AG08395 (cell line): Measurements from ENCODE around the gene ZDHHC14.
"Not testable (repeated sequence)": the region's sequence is repeated elsewhere in the genome, so short reads cannot be mapped to it uniquely, and the experiment has no call there.

Experiments used
- DNase-seq: peaks from one replicate; pipeline ENCODE4 v3.0.0; 2012; ENCODE audit warnings: mixed read lengths, low spot score

ZDHHC14 gene

GRCh38 chr6:157380779-157381561, at the start of gene ZDHHC14:
Gene ZDHHC14, plus strand, starts transcription at chr6:157381190.
- DNase-seq = peak; percentile 88

GRCh38 chr6:157332813-157333212, 48.2 kb upstream of the ZDHHC14 start:
- DNase-seq = no peak

DNA sequence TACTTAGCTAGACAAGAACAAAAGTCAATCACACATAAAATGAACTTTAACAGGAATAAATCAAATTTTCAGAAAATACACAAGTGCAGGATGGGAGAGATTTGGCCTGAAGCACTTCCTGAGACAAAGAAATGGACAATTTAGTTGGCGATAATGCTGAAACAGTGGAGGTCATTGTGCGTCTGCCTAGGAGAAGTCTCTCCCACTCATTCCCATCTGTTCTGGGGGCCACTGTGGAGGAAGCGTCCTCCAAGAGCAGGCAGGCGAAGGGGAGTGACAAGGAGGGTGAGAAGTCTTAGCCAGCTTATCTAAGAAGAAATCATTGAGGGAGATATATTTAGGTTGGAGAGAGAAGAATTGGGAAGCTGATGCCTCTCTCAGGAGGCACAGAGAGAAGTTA, 47.5 kb upstream of the ZDHHC14 start:
- DNase-seq = no peak

GRCh38 chr6:157333956-157334355, 47.0 kb upstream of the ZDHHC14 start:
- DNase-seq = no peak

- DNase-seq = no peak
These were observed 45.2 kb upstream of the ZDHHC14 start for GRCh38 chr6:157335829-157336228.

GRCh38 chr6:157337276-157337675, 43.7 kb upstream of the ZDHHC14 start:
- DNase-seq = not testable (repeated sequence)

- no peak for DNase-seq
These were observed 43.2 kb upstream of the ZDHHC14 start for GRCh38 chr6:157337751-157338150.

DNA sequence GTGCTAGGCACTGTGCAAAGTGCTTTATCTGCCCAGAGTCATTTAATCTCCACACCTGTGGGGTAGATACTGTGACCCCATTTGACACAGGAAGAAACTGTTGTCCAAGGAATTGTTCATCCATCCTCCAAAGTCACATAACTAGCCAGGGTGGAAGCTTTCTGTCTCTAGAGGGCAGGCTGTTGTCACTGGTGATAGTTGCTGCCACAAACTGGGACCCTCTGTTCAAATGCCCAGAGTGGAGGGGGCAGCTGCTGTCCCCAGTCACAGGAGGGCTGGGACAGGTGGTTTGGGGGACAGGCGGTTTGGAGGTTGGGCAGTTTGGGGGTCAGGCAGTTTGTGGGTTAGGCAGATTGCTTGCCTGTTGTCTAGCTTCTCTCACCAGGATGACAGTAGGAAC, 41.6 kb upstream of the ZDHHC14 start:
- DNase-seq = no peak

- no peak for DNase-seq
These were observed 37.3 kb upstream of the ZDHHC14 start for GRCh38 chr6:157343732-157344131.

- DNase-seq = no peak
These were observed 34.6 kb upstream of the ZDHHC14 start for GRCh38 chr6:157346373-157346772.

DNA sequence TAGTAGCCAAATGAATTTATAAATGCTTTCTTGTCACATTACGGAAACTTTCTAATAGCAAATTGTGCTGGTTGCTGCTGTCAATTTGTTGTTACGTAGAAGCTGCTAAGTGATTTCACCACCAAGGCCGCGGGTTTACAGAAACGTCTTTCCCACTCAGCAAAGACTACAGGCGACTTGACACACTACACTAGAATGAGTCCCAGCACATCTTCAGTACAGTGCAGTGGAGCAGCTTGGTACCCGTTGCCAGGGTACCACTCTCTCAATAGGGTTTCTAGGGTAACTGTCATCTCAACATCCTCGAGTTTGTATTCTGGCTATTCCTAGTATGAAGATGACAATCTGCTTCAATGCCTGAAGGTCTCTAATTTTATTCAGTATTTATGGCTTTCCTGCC, 22.7 kb upstream of the ZDHHC14 start:
- DNase-seq = no peak

DNA sequence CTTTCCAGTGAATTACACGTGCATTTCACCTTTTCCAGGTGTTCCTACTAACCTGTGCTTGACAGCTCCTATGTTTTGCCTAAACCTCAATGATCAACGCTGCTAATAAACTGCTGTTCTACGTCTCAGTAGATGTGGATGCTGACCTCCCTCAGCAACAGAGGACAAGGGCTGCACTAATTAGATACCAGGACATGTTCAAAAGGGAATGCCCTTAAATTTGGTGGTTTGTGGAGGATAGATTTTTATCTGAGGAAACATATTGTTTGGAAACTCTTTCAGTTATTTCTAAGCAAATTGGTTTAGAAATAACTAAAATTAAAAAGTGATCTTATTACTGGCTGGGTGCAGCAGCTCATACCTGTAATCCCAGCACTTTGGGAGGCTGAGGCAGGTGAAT, 19.1 kb upstream of the ZDHHC14 start:
- DNase-seq = no peak

GRCh38 chr6:157364705-157365104, 16.3 kb upstream of the ZDHHC14 start:
- no peak for DNase-seq

DNA sequence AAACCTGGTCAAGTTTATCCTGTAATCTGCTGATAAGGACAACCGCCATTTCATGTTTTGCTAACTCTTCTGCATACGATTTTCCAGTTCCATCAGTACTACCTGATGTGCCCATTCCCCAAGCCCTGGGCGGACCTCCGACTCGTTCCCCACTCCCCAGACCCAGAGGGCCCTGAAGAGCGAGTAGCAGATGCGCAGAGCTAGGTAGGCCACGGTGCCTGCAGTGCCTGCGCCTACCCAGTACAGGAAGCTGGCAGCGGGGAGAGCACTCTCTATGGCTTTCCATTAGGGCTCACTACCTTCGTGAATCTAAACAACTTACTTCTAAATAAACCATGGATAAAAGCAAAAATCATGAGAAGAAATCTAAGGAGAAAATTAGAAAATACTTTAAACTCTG, 14.3 kb upstream of the ZDHHC14 start:
- no peak for DNase-seq

DNA sequence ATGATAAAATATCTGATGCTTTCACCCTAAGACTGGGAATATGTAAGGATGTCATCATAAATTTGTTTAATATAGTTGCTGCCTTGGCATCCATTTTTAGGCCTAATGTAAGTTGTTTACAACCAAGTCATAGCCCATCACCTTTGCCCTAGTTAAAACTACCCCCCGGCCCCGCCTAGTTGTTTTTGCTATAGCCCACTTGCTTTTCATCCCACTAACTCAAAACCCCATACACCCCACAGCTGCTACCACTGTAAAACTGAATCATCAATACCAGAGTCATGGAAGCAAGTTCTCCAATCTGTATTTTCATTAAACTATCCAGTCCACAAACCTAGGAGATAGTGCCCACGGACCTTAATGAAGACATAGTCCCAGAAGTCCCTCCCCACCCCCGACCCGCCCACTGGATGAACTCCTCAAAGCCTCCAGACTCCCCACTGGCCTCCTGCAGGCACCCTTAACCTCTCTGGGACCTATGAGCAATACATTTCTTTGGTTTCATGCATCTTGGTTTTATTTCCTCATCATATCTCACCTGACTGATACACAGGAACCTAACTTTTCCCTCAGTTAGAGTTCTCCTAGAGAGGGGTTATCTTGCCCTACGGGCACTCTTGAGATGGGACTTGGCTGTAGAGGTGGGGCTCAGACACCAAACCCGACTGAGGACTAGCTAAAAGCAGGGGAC, 12.5 kb upstream of the ZDHHC14 start:
- no peak for DNase-seq

DNA sequence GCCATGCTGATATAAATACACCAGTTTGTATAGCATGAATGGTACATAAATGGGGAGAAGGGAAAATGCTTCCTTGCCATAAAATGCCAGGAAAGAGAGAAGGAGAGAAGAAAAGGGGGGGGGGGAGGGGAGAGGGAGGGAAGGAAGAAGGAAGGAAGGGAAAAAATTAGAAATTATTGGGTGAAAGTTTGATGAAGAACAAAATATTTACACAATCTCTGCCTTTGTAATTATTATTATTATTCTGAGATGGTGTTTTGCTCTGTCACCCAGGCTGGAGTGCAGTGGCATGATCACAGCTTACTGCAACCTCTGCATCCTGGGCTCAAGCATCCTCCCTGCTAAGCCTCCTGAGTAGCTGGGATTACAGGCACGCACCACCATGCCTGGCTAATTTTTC, 10.2 kb upstream of the ZDHHC14 start:
- DNase-seq = no peak

- DNase-seq = no peak
These were observed 8.3 kb upstream of the ZDHHC14 start for GRCh38 chr6:157372501-157373280.

DNA sequence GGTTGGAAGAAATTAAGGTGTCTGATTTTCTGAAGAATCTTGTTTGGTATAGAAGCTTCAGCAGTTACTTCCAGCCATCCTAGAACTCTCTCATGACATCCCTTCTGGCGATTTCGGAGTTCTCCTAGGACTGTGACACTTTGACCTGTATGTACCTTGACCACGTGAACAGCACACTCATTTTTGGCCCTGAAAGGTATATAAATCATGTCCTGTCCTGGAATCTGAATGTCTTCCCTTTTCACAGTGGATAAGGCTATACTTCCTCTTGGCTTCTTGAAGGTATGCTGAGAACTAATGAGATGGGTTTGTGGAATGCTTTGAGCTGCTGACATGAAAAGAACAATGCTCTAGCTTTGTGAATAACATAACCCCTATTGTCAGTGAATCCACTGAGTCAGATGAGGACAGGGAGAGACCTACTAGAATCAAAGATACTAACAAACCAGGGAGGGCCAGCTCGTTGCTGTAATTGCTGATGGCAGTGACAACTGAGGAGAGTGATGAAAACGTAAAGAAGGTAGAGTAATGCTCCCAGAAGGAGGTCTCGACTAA, 6.0 kb upstream of the ZDHHC14 start:
- DNase-seq = no peak

GRCh38 chr6:157376241-157376640, 4.7 kb upstream of the ZDHHC14 start:
- no peak for DNase-seq

DNA sequence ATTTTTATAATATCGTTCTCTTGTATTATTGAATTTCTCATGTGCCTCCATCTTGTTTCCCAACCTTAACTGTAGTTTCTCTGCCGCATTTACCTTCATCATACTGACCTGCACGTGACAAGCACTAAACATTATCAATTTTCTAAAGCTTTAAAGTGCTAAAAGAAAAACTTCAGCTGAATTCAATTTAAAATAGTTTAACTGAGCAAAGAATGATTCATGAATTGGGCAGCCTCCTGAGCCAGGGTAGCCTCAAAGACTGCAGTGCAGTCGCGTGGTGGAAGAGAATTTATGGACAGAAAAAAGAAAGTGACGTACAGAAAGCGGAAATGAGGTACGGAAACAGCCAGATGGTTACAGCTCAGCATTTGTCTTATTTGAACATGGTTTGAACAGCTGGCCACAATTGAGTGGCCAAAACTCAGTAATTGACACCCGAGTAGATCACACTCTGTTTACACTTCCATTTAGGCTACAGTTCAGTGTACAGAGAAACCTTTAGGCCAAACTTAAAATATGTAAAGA, 4.2 kb upstream of the ZDHHC14 start:
- peak; percentile 34 for DNase-seq

DNA sequence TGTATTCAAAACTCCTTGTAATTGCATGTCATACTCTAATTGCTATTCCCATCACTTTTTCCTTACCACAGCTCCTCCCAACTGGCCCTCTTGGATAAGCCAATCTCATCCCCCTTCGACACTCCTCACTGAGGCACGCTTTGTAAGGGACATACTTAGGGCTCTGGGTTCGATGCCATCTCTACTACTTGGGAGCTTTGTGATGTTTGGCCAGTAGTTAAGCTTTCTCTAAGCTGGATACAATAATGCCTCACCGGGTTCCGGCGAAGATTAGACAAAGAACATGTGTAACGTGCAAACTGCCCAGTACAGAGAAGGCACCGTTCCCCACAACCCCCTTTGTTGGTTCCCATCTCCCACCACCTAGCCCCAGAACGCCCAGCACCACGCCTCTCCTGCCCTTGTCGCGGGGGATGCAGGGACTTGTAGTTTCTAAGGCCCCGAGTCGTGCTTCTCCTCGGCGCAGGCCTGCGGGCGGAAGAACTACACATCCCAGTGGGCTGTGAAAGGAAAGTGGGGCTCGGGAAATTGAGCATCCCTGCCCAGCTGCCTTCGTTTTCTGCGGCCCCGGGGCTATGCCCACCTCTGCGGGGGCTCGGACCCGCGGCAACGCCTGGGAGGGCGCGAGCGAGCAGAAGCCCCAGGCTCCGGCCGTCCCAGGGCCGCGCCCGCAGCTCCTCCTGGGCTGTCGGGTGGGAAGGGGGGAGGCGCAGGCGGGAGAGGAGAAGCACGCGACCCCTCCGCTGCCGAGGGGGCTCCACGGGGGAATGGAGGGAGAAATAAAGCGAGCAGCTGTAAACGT, 1.1 kb upstream of the ZDHHC14 start:
- DNase-seq = peak; percentile 88

GRCh38 chr6:157380458-157380778, 572 bp upstream of the ZDHHC14 start:
- no peak for DNase-seq
